HEK293 (cell line): ENCODE results near the gene KIRREL1.

Source experiments
- CTCF ChIA-PET: fragments of 350-600 bp; formaldehyde crosslinking; extraction: SDS; loops from one replicate; lab custom pipeline; 2021; ENCODE audit warnings: antibody characterized with exemption; lab: Yijun Ruan, JAX
- POLR2A ChIA-PET: fragments of 300-600 bp; formaldehyde crosslinking; extraction: SDS; loops from one replicate; lab custom pipeline; 2020; ENCODE audit warnings: antibody characterized with exemption, inconsistent platforms; lab: Yijun Ruan, JAX
- H3K27ac ChIP-seq: fragments of 200-500 bp; sonication (Bioruptor generic); 2 replicates; pipeline ENCODE4 v1.5.1; 2014; ENCODE audit warnings: low read depth, low read length, control low read depth, inconsistent platforms; ENCODE audit errors: extremely low read depth
- H3K36me3 ChIP-seq, 2 experiments: fragments of 200-500 bp in 1 of 2; sonication (Bioruptor generic) in 1 of 2; 1 replicate in 1 of 2; 2 replicates in 1 of 2; pipeline ENCODE4 v1.5.1; 2014 to 2017; ENCODE audit warnings: inconsistent platforms in 2 of 2, low read length in 2 of 2; ENCODE audit not compliant: control insufficient read depth in 2 of 2, insufficient read depth in 1 of 2
- H3K4me1 ChIP-seq: fragments of 200-500 bp; sonication (Bioruptor generic); 2 replicates; pipeline ENCODE4 v1.5.1; 2014; ENCODE audit warnings: mild to moderate bottlenecking, low read length, inconsistent platforms; ENCODE audit not compliant: control insufficient read depth, insufficient read depth
- H3K4me3 ChIP-seq: 2 replicates; pipeline ENCODE4 v1.5.1; 2011; ENCODE audit warnings: low read depth, mild to moderate bottlenecking, control low read depth, low read length, moderate library complexity
- H3K9me3 ChIP-seq: fragments of 200-500 bp; sonication (Bioruptor generic); 2 replicates; pipeline ENCODE4 v1.5.1; 2014; ENCODE audit warnings: low read depth, low read length, inconsistent platforms; ENCODE audit not compliant: control insufficient read depth, insufficient read depth
- ELK4 ChIP-seq: IDR thresholded peaks from 2 replicates; pipeline ENCODE4 v1.6.1; 2011; ENCODE audit warnings: mild to moderate bottlenecking, low read depth, low read length, borderline replicate concordance
- KLF16 ChIP-seq: fragments of 450-650 bp; formaldehyde crosslinking; IDR thresholded peaks from 2 replicates; pipeline ENCODE4 v1.5.1; 2017; ENCODE audit warnings: missing biosample characterization, missing genetic modification characterization
- REST ChIP-seq: fragments of 450-650 bp; formaldehyde crosslinking; IDR thresholded peaks from 2 replicates; pipeline ENCODE4 v1.5.1; 2016; ENCODE audit warnings: missing biosample characterization, missing genetic modification characterization
- TRIM28 ChIP-seq: IDR thresholded peaks from 2 replicates; pipeline ENCODE4 v1.6.1; 2011; ENCODE audit warnings: low read length, control low read depth, borderline replicate concordance
- YY1 ChIP-seq: fragments of 450-650 bp; formaldehyde crosslinking; IDR thresholded peaks from 2 replicates; pipeline ENCODE4 v1.5.1; 2018; ENCODE audit warnings: missing biosample characterization, missing genetic modification characterization
- ZBTB20 ChIP-seq: fragments of 450-650 bp; formaldehyde crosslinking; IDR thresholded peaks from 2 replicates; pipeline ENCODE4 v1.5.1; 2016; ENCODE audit warnings: missing biosample characterization, missing genetic modification characterization
- ZBTB44 ChIP-seq: fragments of 450-650 bp; IDR thresholded peaks from 2 replicates; pipeline ENCODE4 v1.5.1; 2018; ENCODE audit warnings: missing biosample characterization, mild to moderate bottlenecking, missing genetic modification characterization
- ZBTB6 ChIP-seq: fragments of 450-650 bp; formaldehyde crosslinking; IDR thresholded peaks from 2 replicates; pipeline ENCODE4 v1.5.1; 2017; ENCODE audit warnings: missing biosample characterization, missing genetic modification characterization
- ZBTB8A ChIP-seq: fragments of 450-650 bp; formaldehyde crosslinking; IDR thresholded peaks from 2 replicates; pipeline ENCODE4 v1.5.1; 2016; ENCODE audit warnings: missing biosample characterization, missing genetic modification characterization
- ZNF112 ChIP-seq: fragments of 450-650 bp; formaldehyde crosslinking; IDR thresholded peaks from 2 replicates; pipeline ENCODE4 v1.5.0; 2017; ENCODE audit warnings: missing biosample characterization, missing genetic modification characterization
- ZNF239 ChIP-seq: fragments of 450-650 bp; formaldehyde crosslinking; IDR thresholded peaks from 2 replicates; pipeline ENCODE4 v1.5.1; 2016; ENCODE audit warnings: missing biosample characterization, missing genetic modification characterization
- ZNF248 ChIP-seq: fragments of 450-650 bp; formaldehyde crosslinking; IDR thresholded peaks from 2 replicates; pipeline ENCODE4 v1.5.1; 2017; ENCODE audit warnings: missing biosample characterization, missing genetic modification characterization
- ZNF280D ChIP-seq: fragments of 450-650 bp; formaldehyde crosslinking; IDR thresholded peaks from 2 replicates; pipeline ENCODE4 v1.5.1; 2016; ENCODE audit warnings: missing biosample characterization, missing genetic modification characterization
- ZNF366 ChIP-seq: fragments of 450-650 bp; formaldehyde crosslinking; conservative IDR thresholded peaks from 2 replicates; pipeline ENCODE4 v1.5.1; 2016; ENCODE audit warnings: missing biosample characterization, missing genetic modification characterization
- ZNF449 ChIP-seq: fragments of 450-650 bp; formaldehyde crosslinking; IDR thresholded peaks from 2 replicates; pipeline ENCODE4 v1.5.1; 2017; ENCODE audit warnings: missing biosample characterization, mild to moderate bottlenecking, missing genetic modification characterization, moderate library complexity
- ZNF501 ChIP-seq: fragments of 450-650 bp; formaldehyde crosslinking; IDR thresholded peaks from 2 replicates; pipeline ENCODE4 v1.5.1; 2016; ENCODE audit warnings: missing biosample characterization, missing genetic modification characterization
- ZNF510 ChIP-seq: fragments of 450-650 bp; formaldehyde crosslinking; IDR thresholded peaks from 2 replicates; pipeline ENCODE4 v1.5.1; 2018; ENCODE audit warnings: mild to moderate bottlenecking, missing genetic modification characterization, missing biosample characterization; ENCODE audit not compliant: insufficient replicate concordance
- ZNF555 ChIP-seq: fragments of 450-650 bp; formaldehyde crosslinking; conservative IDR thresholded peaks from 2 replicates; pipeline ENCODE4 v1.5.1; 2017; ENCODE audit warnings: missing biosample characterization, mild to moderate bottlenecking, missing genetic modification characterization, inconsistent platforms
- ZNF776 ChIP-seq: fragments of 450-650 bp; formaldehyde crosslinking; IDR thresholded peaks from 2 replicates; pipeline ENCODE4 v1.5.0; 2017; ENCODE audit warnings: missing biosample characterization, missing genetic modification characterization, borderline replicate concordance

KIRREL1 gene

GRCh38 chr1:158115126-158115525 is 121.7 kb downstream of the KIRREL1 start:
- H3K9me3 ChIP-seq: no peaks in the 10 kb centered on the region
- CTCF ChIA-PET: interaction anchor here (1.7 to 22.5 kb wide), 5 partner anchors 10 to 150 kb away, joined by 4 to 805 read pairs (median 262); partner anchors contain the start of gene KIRREL1
- TF ChIP-seq ZNF112 (tag by site-specific recombination) (no peak), ZNF449 (tag by site-specific recombination) (no peak), ZNF510 (tag by site-specific recombination) (no peak), ZNF239 (tag by site-specific recombination) (no peak), ZBTB20 (tag by site-specific recombination) (no peak), YY1 (tag by site-specific recombination) (no peak), ELK4 (no peak), ZNF248 (tag by site-specific recombination) (no peak), REST (tag by site-specific recombination) (no peak), TRIM28 (no peak), KLF16 (tag by site-specific recombination) (no peak), ZNF280D (tag by site-specific recombination) (no peak), ZNF501 (tag by site-specific recombination) (no peak)
- TF ChIP-seq, all 188 proteins: peak for 0
- no peak overlapping the region for H3K4me3 ChIP-seq
- no peaks in the 10 kb centered on the region; the same call in 1 of the 2 replicates for H3K4me1 ChIP-seq
- no peaks in the 10 kb centered on the region for H3K36me3 ChIP-seq
- POLR2A ChIA-PET: no interaction called here
- H3K27ac ChIP-seq: no peak overlapping the region

- Histone ChIP-seq H3K36me3 (no peaks in the 10 kb centered on the region), H3K9me3 (no peaks in the 10 kb centered on the region), H3K4me3 (no peak overlapping the region), H3K27ac (no peak overlapping the region), H3K4me1 (no peaks in the 10 kb centered on the region; the same call in 1 of the 2 replicates)
- ChIA-PET CTCF (interaction anchor here (0.5 to 22.5 kb wide), 10 partner anchors 9 to 167 kb away, joined by 3 to 805 read pairs (median 8); partner anchors contain the start of gene KIRREL1), POLR2A (no interaction called here)
- TF ChIP-seq ZBTB6 (tag by site-specific recombination) (no peak), ZNF366 (tag by site-specific recombination) (no peak), ZBTB44 (tag by site-specific recombination) (no peak), ZBTB8A (no peak), ZNF555 (tag by site-specific recombination) (no peak), ZNF776 (tag by site-specific recombination) (no peak)
These were observed 123.1 kb downstream of the KIRREL1 start for GRCh38 chr1:158116311-158117167.
